HuH-7.5 (cell line): ENCODE measurements around the gene ZNF85.
A peak's percentile ranks its signal among the peaks of the same experiment; 100 is the strongest.
"Not testable (repeated sequence)": the region's sequence is repeated elsewhere in the genome, so short reads cannot be mapped to it uniquely, and the experiment has no call there.

Experiments used
- DNase-seq: peaks from one replicate; pipeline ENCODE4 v3.0.0; 2011; ENCODE audit warnings: low spot score

The ZNF85 gene

DNA sequence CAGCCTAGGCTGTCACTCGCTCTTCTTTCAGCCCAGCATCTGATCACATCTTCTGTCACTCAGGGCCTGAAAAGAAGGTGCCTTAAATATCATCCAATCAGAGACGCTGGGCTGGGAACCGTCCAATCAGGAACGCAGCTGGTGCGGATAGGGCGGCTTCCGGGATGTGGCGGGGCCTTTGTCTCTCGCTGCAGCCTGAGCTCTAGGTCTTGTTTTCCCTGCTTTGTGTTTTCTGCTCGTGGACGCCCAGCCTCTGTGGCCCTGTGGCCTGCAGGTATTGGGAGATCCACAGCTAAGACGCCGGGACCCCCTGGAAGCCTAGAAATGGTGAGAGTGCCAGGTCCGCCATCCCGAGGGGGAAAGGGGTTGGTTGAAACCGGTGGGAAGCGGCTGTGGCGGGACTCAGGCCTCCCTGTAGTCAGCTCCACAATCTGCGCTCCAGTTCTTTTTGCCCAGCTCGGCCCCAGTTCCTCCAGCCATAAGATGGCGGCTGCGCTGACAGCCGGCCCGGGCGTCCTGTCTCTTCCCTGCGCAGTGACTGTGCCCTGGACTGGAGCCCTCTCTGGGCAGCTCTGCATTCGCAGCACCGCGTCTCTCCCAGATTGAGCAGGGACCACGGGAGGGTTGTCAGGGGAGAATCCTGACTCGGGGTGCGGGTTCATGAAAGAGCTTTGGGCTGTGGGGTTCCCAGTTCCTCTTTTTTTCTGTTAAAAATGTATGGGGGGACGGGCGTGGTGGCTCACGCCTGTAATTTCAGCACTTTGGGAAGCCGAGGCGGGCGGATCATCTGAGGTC is at the start of gene ZNF85:
Gene ZNF85, plus strand, starts transcription at position 175 of the 795 bp plus-strand sequence. Its CDS starts 150 bp downstream, at position 325.
- DNase-seq, result peak; percentile 71

DNA sequence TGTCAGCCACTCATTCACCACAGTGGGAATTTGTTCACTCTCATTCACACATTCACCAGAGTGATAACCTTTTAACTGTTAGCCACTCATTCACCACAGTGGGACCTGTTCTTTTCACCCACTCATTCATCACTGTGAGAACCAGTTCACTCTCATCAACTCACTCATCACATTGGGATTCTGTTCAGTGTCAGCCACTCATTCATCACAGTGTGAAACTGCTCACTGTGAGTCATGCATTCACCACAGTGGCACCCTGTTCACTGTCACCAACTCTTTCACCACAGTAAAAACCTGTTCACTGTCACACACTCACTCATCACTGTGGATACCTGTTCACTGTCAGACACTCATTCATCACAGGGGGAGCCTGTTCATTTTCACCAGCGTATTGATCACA is 43.5 kb upstream of the ZNF85 start:
- DNase-seq, result no peak

DNA sequence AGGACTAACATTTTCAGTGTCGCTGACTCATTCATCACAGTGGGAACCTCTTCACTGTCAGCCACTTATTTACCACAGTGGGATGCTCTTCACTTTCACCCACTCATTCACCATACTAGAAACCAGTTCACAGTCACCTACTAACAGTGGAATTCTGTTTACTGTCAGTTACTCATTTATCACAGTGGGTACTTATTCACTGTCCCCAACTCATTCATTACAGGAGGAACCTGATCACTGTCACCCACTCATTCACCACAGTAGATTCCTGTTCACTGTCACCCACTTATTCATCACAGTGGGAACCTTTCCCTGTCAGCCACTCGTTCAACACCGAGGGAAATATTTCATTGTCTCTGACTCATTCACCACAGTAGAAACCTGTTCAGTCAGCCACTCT is 10.1 kb upstream of the ZNF85 start:
- no peak for DNase-seq

DNA sequence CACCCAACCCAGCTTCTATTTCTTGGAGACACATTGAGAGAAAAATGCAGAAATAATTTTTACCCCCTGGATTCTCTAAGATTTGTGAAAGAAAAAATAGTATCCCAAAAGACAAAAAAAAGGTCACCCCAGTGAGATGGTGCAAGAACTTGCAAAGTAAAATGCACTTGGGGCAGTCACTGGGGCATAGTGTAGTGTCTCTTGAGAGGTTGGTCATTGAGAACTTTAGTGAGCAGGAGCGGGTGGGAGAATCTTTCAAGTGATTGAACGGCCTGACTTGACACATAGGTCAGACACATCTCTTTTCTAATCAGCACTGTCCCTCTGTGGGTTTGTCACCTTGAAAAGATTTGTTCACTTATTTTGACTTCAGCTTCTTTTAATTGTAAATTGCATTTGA is 2.4 kb downstream of the ZNF85 start:
- no peak for DNase-seq

DNA sequence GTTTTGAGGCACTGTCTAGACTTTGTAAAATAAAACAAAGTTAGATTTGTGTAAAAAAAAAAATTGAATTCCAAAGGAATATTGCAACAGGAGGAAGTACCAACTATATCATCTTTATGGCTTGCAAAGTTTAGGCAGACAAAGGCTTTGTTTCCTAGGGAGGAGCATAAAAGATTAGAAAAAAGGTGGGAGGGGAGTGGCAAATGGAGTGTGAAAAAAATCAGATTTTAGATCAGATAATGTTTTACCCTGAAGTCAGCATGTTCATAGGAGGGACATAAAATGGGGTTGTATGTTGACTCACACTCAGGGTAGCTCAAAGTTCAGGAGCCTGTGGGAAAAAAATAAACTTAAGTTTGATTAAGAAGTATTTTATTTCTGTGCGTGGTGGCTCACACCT is 3.7 kb downstream of the ZNF85 start:
- DNase-seq, result no peak

DNA sequence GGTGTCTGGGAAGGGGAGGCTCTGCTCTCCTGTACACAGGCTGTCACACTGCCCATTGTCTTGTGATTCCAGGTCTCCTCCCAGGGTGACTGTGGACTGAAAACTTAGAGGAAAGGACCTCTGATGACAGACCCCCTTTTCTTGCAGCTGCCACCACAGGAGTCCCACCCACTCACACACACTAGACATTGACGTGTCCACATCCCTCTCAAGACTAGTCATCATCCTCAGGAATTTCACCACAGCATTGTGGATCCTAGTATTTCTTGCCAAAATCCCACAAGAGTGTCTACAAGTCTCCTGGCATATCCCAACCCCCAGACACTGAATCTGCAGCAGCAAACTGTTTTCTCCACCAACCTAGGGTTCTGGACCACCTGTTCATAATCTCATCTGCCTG is 5.3 kb downstream of the ZNF85 start:
- DNase-seq, result no peak

DNA sequence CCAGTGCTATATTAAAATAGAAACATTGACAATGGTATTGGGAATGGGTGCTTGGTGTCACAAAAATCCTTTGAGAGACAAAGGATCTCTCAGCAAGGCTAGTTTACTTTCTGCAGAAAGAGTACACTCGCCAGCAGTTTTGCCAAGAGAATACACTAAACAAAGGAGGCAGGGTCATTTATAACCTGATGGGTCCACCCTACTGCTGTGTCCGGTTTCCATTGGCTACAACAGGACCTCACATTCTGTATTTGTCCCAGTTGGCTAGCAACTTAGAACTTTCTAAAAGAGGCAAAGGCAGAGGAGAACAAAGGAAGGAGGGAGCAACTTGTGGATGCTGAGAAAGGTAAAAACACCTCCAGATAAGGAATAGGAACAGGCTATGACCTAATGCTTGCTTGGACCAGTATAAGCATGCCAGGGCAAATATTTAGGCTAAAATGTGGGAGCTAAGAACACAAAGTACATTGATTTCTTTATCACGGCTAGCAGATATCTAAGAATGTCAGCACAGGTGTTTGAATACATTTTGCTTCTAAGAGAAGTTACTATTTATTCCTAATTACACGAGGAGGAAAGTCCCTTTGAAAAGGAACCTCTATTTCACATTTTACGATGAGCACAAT is 13.4 kb downstream of the ZNF85 start:
- DNase-seq, result not testable (repeated sequence)

DNA sequence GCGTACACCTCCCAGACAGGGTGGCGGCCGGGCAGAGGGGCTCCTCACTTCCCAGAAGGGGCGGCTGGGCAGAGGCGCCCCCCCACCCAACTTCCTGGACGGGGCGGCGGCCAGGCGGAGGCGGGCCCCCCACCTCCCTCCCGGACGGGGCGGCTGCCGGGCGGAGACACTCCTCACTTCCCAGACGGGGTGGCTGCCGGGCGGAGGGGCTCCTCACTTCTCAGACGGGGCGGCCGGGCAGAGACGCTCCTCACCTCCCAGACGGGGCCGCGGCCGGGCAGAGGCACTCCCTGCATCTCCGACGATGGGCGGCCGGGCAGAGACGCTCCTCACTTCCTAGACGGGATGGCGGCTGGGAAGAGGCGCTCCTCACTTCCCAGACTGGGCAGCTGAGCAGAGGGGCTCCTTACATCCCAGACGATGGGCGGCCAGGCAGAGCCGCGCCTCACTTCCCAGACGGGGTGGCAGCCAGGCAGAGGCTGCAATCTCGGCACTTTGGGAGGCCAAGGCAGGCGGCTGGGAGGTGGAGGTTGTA is 29.6 kb downstream of the ZNF85 start:
- not testable (repeated sequence) for DNase-seq

DNA sequence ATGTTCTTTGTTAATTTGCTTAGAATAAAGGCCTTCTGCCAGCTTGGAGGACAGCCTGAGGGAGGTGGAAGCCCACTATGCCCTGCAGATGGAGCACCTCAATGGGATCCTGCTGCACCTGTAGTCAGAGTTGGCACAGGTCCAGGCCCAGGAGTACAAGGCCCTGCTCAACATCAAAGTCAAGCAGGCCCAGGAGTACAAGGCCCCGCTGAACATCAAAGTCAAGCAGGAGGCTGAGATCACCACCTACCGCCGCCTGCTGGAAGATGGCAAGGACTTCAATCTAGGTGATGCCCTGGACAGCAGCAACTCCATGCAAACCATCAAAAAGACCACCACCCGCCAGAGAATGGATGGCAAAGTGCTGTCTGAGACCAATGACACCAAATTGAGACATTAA is 41.7 kb downstream of the ZNF85 start:
- DNase-seq, result no peak

DNA sequence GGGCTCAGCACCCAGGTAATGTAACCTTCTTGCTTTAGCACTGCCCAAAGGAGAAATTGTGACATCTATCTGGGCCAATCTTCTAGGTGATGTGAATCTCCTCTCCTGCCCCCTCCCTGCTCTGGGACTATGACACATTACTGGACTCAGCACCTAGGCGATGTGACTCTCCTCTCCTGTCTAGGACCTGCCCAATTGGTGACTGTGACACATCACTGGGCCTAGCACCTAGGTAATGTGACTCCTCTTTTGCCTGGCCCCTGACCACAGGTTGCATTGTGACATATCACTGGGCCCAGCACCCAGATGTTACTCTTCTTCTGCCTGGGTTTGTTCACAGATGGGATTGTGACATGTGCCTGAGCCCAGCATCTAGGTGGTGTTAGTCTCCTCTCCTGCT is 45.0 kb downstream of the ZNF85 start:
- DNase-seq, result no peak

DNA sequence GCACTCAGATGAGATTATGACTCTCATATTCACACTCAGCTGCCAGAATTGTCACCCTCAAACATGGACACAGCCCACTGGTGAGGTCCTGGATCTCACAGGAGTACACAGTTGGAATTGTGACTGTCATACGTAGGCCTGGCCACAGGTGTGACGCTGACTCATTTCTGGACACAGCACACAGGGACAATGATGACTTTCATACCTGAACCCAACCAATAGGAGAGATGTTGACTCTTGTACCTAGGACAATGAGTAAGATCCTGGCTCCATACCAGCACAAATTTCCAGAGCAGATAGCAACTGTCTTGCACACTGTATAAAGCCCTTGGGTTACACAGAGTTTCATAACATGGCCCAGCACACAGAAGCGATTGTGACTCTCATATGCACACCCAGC is 46.4 kb downstream of the ZNF85 start:
- no peak for DNase-seq

DNA sequence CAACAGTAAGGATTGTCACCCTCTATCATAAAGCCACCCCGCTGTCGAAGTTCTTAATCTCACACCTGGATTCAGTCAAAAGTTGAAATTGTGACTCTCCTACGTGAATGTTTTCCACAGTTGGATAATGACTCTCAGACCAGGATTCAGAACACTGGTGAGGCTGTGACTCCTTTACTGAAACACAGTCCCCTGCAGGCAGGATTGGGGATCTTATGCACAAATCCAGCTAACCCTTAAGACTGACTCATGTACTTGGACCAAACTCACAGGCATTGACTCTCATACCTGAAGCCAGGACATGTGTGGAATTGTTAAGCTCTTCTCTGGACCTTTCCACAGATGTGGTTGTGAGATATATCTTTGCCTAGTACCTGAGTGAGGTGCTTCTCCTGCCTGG is 46.8 kb downstream of the ZNF85 start:
- no peak for DNase-seq

DNA sequence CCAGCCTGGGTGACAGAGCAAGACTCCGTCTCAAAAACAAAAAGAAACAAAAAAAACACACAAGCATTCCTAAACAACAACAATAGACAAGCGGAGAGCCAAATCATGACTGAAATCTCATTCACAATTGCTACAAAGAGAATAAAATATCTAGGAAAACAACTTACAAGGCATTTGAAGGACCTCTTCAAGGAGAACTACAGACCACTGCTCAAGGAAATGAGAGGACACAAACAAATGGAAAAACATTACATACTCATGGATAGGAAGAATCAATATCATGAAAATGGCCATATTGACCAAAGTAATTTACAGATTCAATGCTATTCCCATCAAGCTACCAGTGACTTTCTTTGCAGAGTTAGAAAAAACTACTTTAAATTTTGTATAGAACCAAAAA is 69.7 kb downstream of the ZNF85 start:
- DNase-seq, result not testable (repeated sequence)

DNA sequence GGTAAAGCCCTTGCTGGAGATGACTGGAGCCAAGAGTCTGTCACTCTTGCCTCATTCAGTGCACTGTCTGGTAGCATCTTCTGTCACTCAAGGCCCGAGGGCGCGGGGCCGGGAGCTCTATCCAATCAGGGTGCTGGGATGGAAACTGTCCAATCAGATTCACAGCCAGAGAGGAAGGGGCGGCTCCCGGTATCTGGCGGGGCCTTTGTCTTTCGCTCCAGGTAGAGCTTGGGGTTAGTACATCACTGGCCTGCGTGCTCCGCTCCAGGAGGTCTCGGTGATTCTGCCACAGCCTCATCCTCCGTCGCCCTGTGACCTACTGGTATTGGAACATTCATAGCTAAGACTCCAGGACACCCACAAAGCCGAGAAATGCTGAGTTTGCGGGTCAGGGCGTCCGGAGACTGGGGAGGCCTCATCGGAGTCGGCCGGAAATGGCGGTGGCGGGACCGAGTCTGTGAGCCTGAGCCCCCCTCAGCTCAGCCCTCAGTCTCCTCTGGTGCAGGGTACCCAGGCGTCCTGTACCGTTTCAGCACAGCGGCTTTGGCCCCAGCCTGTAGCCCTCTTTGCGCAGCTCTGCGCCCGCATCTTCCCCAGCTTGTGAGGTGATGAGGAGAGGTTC is 76.8 kb downstream of the ZNF85 start:
- peak; percentile 46 for DNase-seq
